ENCODE data around the gene IGFL3.

The IGFL3 gene

GRCh38 chr19:46076951-46077814, 47.3 kb downstream of the IGFL3 start:
- DNase-seq (ENCODE audit: low spot score): peak; percentile 87

- no peak for DNase-seq (ENCODE audit: low spot score)
These were observed 48.2 kb downstream of the IGFL3 start for GRCh38 chr19:46076031-46076880.

DNA sequence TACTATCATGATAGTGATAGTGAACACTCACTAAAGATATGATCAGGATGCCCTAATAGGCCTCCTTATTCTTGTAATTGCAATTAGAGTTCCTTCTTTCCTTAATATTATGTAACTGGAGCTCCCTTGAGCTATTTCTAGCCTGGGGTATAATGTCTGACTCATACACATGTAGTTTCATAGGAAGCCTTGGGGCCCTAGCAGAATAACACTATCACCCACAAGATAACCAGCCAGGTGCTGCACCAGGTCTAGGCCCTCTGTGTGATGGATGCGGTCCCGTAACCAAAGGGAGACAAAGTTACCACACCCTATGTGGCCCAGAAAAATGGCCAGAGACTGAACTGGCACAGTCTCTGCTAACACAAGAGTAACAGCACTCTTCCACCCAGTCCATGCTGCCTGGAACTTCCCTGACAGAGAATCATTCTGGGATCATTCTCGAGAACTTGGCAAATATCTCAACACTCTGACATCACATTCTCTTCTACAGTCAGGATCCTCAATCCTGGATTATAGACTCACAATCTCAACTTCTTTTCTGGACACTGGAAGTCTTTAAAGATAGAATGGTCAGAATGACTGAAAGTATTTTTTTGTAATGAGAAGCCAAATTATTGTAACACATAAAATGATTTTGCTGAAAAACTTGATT, 51.1 kb downstream of the IGFL3 start:
- DNase-seq (ENCODE audit: low spot score): no peak
